GM23338 (cell line): ENCODE measurements around the gene KCNAB1.

ENCODE experiments used
- EZH2 ChIP-seq: fragments of 200-600 bp; sonication (generic); IDR thresholded peaks from one replicate; pipeline ENCODE4 v1.8.0; 2017; ENCODE audit warnings: antibody characterized with exemption, mild to moderate bottlenecking, low read depth; ENCODE audit not compliant: unreplicated experiment
- POLR2AphosphoS5 ChIP-seq: IDR thresholded peaks from 2 replicates; pipeline ENCODE4 v1.6.1; 2016; ENCODE audit warnings: antibody characterized with exemption, low read depth
- TF ChIP-seq, protein P1 (sequence below), 2 experiments: fragments of 200-600 bp in 1 of 2; sonication (generic) in 1 of 2; conservative IDR thresholded peaks; 2 replicates each; pipeline versions ENCODE4 v1.5.1 to v1.6.1; 2016 to 2017; ENCODE audit warnings: antibody characterized with exemption in 2 of 2, low read depth in 2 of 2, mild to moderate bottlenecking in 2 of 2, moderate library complexity in 1 of 2

- TF ChIP-seq, protein P1, sequence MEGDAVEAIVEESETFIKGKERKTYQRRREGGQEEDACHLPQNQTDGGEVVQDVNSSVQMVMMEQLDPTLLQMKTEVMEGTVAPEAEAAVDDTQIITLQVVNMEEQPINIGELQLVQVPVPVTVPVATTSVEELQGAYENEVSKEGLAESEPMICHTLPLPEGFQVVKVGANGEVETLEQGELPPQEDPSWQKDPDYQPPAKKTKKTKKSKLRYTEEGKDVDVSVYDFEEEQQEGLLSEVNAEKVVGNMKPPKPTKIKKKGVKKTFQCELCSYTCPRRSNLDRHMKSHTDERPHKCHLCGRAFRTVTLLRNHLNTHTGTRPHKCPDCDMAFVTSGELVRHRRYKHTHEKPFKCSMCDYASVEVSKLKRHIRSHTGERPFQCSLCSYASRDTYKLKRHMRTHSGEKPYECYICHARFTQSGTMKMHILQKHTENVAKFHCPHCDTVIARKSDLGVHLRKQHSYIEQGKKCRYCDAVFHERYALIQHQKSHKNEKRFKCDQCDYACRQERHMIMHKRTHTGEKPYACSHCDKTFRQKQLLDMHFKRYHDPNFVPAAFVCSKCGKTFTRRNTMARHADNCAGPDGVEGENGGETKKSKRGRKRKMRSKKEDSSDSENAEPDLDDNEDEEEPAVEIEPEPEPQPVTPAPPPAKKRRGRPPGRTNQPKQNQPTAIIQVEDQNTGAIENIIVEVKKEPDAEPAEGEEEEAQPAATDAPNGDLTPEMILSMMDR (conservative IDR thresholded peaks at IDR 0.05; ENCODE audit: low read depth in 2 of 2): no peak
- TF ChIP-seq EZH2: no peak
- TF ChIP-seq POLR2AphosphoS5: no peak
These were observed 233.2 kb downstream of the KCNAB1 start for GRCh38 chr3:156353563-156353962.
